ENCODE measurements around the gene IL1RAPL2. TPM values are rescaled to one million over a fixed set of nuclear protein-coding genes. Genes with fewer than 3 reads are reported as not detected.

Gene IL1RAPL2
- total and polyA plus RNA-seq, 3 experiments from 2014 or later = not detected

GRCh38 chrX:105646592-105647372, 1080.8 kb downstream of the IL1RAPL2 start:
- H3K4me1 ChIP-seq (ENCODE audit: insufficient read depth, low read length) = no peaks in the 10 kb centered on the region
- no peaks in the 10 kb centered on the region for H3K36me3 Mint-ChIP-seq
- ChIA-PET POLR2A (no interaction called here), CTCF (no interaction called here)
- peaks cover 0 to 9% (median 2%) of the 10 kb centered on the region in 5 donors for H3K9me3 Mint-ChIP-seq
- no peak overlapping the region for H3K4me3 ChIP-seq (ENCODE audit: low read length)
- H3K27me3 Mint-ChIP-seq = peaks cover 0 to 1% of the 10 kb centered on the region in 2 donors
- H3K9me3 ChIP-seq (ENCODE audit: low read length) = no peaks in the 10 kb centered on the region
- no peaks in the 10 kb centered on the region for H3K36me3 ChIP-seq (ENCODE audit: insufficient read depth, low read length)
- H3K27me3 ChIP-seq (ENCODE audit: insufficient read depth, low read length, poor library complexity, severe bottlenecking) = no peaks in the 10 kb centered on the region
- no peak overlapping the region for H3K27ac Mint-ChIP-seq
- no peak overlapping the region for H3K4me3 Mint-ChIP-seq
- no peak for DNase-seq
- no peaks in the 10 kb centered on the region for H3K4me1 Mint-ChIP-seq
- H3K27ac ChIP-seq (ENCODE audit: low read depth, low read length) = no peak overlapping the region

- no peaks in the 10 kb centered on the region for H3K36me3 Mint-ChIP-seq
- Histone ChIP-seq H3K27me3 (ENCODE audit: insufficient read depth, low read length, poor library complexity, severe bottlenecking) (no peaks in the 10 kb centered on the region), H3K4me1 (ENCODE audit: insufficient read depth, low read length) (no peaks in the 10 kb centered on the region), H3K36me3 (ENCODE audit: insufficient read depth, low read length) (no peaks in the 10 kb centered on the region), H3K27ac (ENCODE audit: low read depth, low read length) (no peak overlapping the region), H3K9me3 (ENCODE audit: low read length) (no peaks in the 10 kb centered on the region), H3K4me3 (ENCODE audit: low read length) (no peak overlapping the region)
- H3K9me3 Mint-ChIP-seq = peaks cover 0 to 9% (median 2%) of the 10 kb centered on the region in 5 donors
- no peaks in the 10 kb centered on the region for H3K4me1 Mint-ChIP-seq
- DNase-seq = no peak
- peaks cover 0 to 1% of the 10 kb centered on the region in 2 donors for H3K27me3 Mint-ChIP-seq
- CTCF ChIA-PET = no interaction called here
- no peak overlapping the region for H3K4me3 Mint-ChIP-seq
- no peak overlapping the region for H3K27ac Mint-ChIP-seq
- POLR2A ChIA-PET = no interaction called here
These were observed 1081.8 kb downstream of the IL1RAPL2 start for GRCh38 chrX:105647749-105648148.

GRCh38 chrX:105648732-105649131, 1082.7 kb downstream of the IL1RAPL2 start:
- H3K36me3 Mint-ChIP-seq = no peaks in the 10 kb centered on the region
- DNase-seq = no peak
- H3K27ac ChIP-seq (ENCODE audit: low read depth, low read length) = no peak overlapping the region
- no peak overlapping the region for H3K27ac Mint-ChIP-seq
- H3K4me1 Mint-ChIP-seq = no peaks in the 10 kb centered on the region
- H3K4me1 ChIP-seq (ENCODE audit: insufficient read depth, low read length) = no peaks in the 10 kb centered on the region
- peaks cover 0 to 1% of the 10 kb centered on the region in 2 donors for H3K27me3 Mint-ChIP-seq
- H3K9me3 ChIP-seq (ENCODE audit: low read length) = no peaks in the 10 kb centered on the region
- peaks cover 0 to 9% (median 2%) of the 10 kb centered on the region in 5 donors for H3K9me3 Mint-ChIP-seq
- ChIA-PET CTCF (no interaction called here), POLR2A (no interaction called here)
- no peak overlapping the region for H3K4me3 Mint-ChIP-seq
- no peak overlapping the region for H3K4me3 ChIP-seq (ENCODE audit: low read length)
- H3K27me3 ChIP-seq (ENCODE audit: insufficient read depth, low read length, poor library complexity, severe bottlenecking) = no peaks in the 10 kb centered on the region
- H3K36me3 ChIP-seq (ENCODE audit: insufficient read depth, low read length) = no peaks in the 10 kb centered on the region

- Mint-ChIP-seq H3K9me3 (peaks cover under 1 to 7% (median 2%) of the 10 kb centered on the region in 5 donors), H3K4me1 (no peaks in the 10 kb centered on the region), H3K36me3 (no peaks in the 10 kb centered on the region), H3K27ac (no peak overlapping the region), H3K4me3 (no peak overlapping the region), H3K27me3 (peaks cover 0 to 1% of the 10 kb centered on the region in 2 donors)
- Histone ChIP-seq H3K9me3 (ENCODE audit: low read length) (no peaks in the 10 kb centered on the region), H3K27me3 (ENCODE audit: insufficient read depth, low read length, poor library complexity, severe bottlenecking) (no peaks in the 10 kb centered on the region), H3K27ac (ENCODE audit: low read depth, low read length) (no peak overlapping the region), H3K36me3 (ENCODE audit: insufficient read depth, low read length) (no peaks in the 10 kb centered on the region), H3K4me3 (ENCODE audit: low read length) (no peak overlapping the region), H3K4me1 (ENCODE audit: insufficient read depth, low read length) (no peaks in the 10 kb centered on the region)
- POLR2A ChIA-PET = no interaction called here
- DNase-seq = no peak
- CTCF ChIA-PET = no interaction called here
These were observed 1084.6 kb downstream of the IL1RAPL2 start for GRCh38 chrX:105650577-105650976.

- Histone ChIP-seq H3K4me1 (ENCODE audit: insufficient read depth, low read length) (no peaks in the 10 kb centered on the region), H3K9me3 (ENCODE audit: low read length) (no peaks in the 10 kb centered on the region), H3K27me3 (ENCODE audit: insufficient read depth, low read length, poor library complexity, severe bottlenecking) (no peaks in the 10 kb centered on the region), H3K4me3 (ENCODE audit: low read length) (no peak overlapping the region), H3K36me3 (ENCODE audit: insufficient read depth, low read length) (no peaks in the 10 kb centered on the region), H3K27ac (ENCODE audit: low read depth, low read length) (no peak overlapping the region)
- no peak overlapping the region for H3K27ac Mint-ChIP-seq
- ChIA-PET CTCF (no interaction called here), POLR2A (no interaction called here)
- no peaks in the 10 kb centered on the region for H3K36me3 Mint-ChIP-seq
- no peak for DNase-seq
- peaks cover 0 to 1% of the 10 kb centered on the region in 2 donors for H3K27me3 Mint-ChIP-seq
- no peaks in the 10 kb centered on the region for H3K4me1 Mint-ChIP-seq
- peaks cover 2 to 4% (median 2%) of the 10 kb centered on the region in 5 donors for H3K9me3 Mint-ChIP-seq
- no peak overlapping the region for H3K4me3 Mint-ChIP-seq
These were observed 1085.0 kb downstream of the IL1RAPL2 start for GRCh38 chrX:105650986-105651385.

GRCh38 chrX:105653891-105654290, 1087.9 kb downstream of the IL1RAPL2 start:
- H3K27ac Mint-ChIP-seq = no peak overlapping the region
- H3K27me3 ChIP-seq (ENCODE audit: insufficient read depth, low read length, poor library complexity, severe bottlenecking) = no peaks in the 10 kb centered on the region
- no peaks in the 10 kb centered on the region for H3K9me3 ChIP-seq (ENCODE audit: low read length)
- peaks cover 0 to 2% (median 0%) of the 10 kb centered on the region in 5 donors for H3K9me3 Mint-ChIP-seq
- CTCF ChIA-PET = no interaction called here
- POLR2A ChIA-PET = no interaction called here
- H3K4me1 Mint-ChIP-seq = no peaks in the 10 kb centered on the region
- no peaks in the 10 kb centered on the region for H3K4me1 ChIP-seq (ENCODE audit: insufficient read depth, low read length)
- H3K36me3 ChIP-seq (ENCODE audit: insufficient read depth, low read length) = no peaks in the 10 kb centered on the region
- no peak overlapping the region for H3K4me3 ChIP-seq (ENCODE audit: low read length)
- H3K27ac ChIP-seq (ENCODE audit: low read depth, low read length) = no peak overlapping the region
- H3K36me3 Mint-ChIP-seq = no peaks in the 10 kb centered on the region
- no peak overlapping the region for H3K4me3 Mint-ChIP-seq
- H3K27me3 Mint-ChIP-seq = peaks cover 0 to 1% of the 10 kb centered on the region in 2 donors
- DNase-seq = no peak

- H3K27ac Mint-ChIP-seq = no peak overlapping the region
- H3K36me3 Mint-ChIP-seq = no peaks in the 10 kb centered on the region
- H3K9me3 Mint-ChIP-seq = peaks cover 0 to 2% (median 0%) of the 10 kb centered on the region in 5 donors
- no peak for DNase-seq
- Histone ChIP-seq H3K36me3 (ENCODE audit: insufficient read depth, low read length) (no peaks in the 10 kb centered on the region), H3K27me3 (ENCODE audit: insufficient read depth, low read length, poor library complexity, severe bottlenecking) (no peaks in the 10 kb centered on the region), H3K9me3 (ENCODE audit: low read length) (no peaks in the 10 kb centered on the region), H3K4me1 (ENCODE audit: insufficient read depth, low read length) (no peaks in the 10 kb centered on the region), H3K4me3 (ENCODE audit: low read length) (no peak overlapping the region), H3K27ac (ENCODE audit: low read depth, low read length) (no peak overlapping the region)
- CTCF ChIA-PET = no interaction called here
- no peak overlapping the region for H3K4me3 Mint-ChIP-seq
- H3K4me1 Mint-ChIP-seq = no peaks in the 10 kb centered on the region
- H3K27me3 Mint-ChIP-seq = peaks cover 0 to 1% of the 10 kb centered on the region in 2 donors
- POLR2A ChIA-PET = no interaction called here
These were observed 1092.1 kb downstream of the IL1RAPL2 start for GRCh38 chrX:105658136-105658535.

GRCh38 chrX:105662248-105662647, 1096.2 kb downstream of the IL1RAPL2 start:
- Mint-ChIP-seq H3K4me3 (no peak overlapping the region), H3K36me3 (no peaks in the 10 kb centered on the region), H3K4me1 (no peaks in the 10 kb centered on the region), H3K9me3 (no peaks in the 10 kb centered on the region), H3K27ac (no peak overlapping the region), H3K27me3 (peaks cover 0 to 1% of the 10 kb centered on the region in 2 donors)
- ChIA-PET POLR2A (no interaction called here), CTCF (no interaction called here)
- Histone ChIP-seq H3K36me3 (ENCODE audit: insufficient read depth, low read length) (no peaks in the 10 kb centered on the region), H3K27ac (ENCODE audit: low read depth, low read length) (no peak overlapping the region), H3K4me1 (ENCODE audit: insufficient read depth, low read length) (no peaks in the 10 kb centered on the region), H3K27me3 (ENCODE audit: insufficient read depth, low read length, poor library complexity, severe bottlenecking) (no peaks in the 10 kb centered on the region), H3K4me3 (ENCODE audit: low read length) (no peak overlapping the region), H3K9me3 (ENCODE audit: low read length) (no peaks in the 10 kb centered on the region)
- no peak for DNase-seq

Measured in CD8-positive, alpha-beta memory T cell (primary cell).